GM21528 (cell line): ENCODE data around the gene GRM5.

Source experiments
- ATAC-seq: cut with Tn5 transposase; IDR thresholded peaks from one replicate; pipeline ENCODE4 v1.9.1; 2021; ENCODE audit warnings: mild to moderate bottlenecking, moderate library complexity; ENCODE audit not compliant: unreplicated experiment, low FRiP score

GRM5 gene

GRCh38 chr11:88455974-88456373, 609.8 kb downstream of the GRM5 start:
- no peak for ATAC-seq

GRCh38 chr11:88454881-88455280, 610.9 kb downstream of the GRM5 start:
- ATAC-seq: no peak
